ENCODE measurements around the gene SPHK2. TPM values are rescaled to one million over a fixed set of nuclear protein-coding genes. Genes with fewer than 3 reads are reported as not detected.
"Not testable (repeated sequence)": the region's sequence is repeated elsewhere in the genome, so short reads cannot be mapped to it uniquely, and the experiment has no call there.

Gene SPHK2
- total RNA-seq, 1 experiment from 2014 or later, result 19.9 TPM

GRCh38 chr19:48575931-48576622 lies 43.2 kb upstream of the SPHK2 start:
- Histone ChIP-seq H3K79me2 (ENCODE audit: insufficient read depth, low read length) (no peaks in the 10 kb centered on the region), H3K4me1 (ENCODE audit: control insufficient read depth in 1 of 2, insufficient read depth in 2 of 2, low read length in 2 of 2) (peaks cover 14 to 36% of the 10 kb centered on the region in 2 experiments), H3K9ac (ENCODE audit: low read length) (no peak overlapping the region), H3K9me3 (ENCODE audit: control insufficient read depth in 1 of 2, insufficient read depth in 1 of 2, low read depth in 1 of 2, low read length in 2 of 2) (no peaks in the 10 kb centered on the region), H3K27ac (ENCODE audit: low read depth, low read length) (no peak overlapping the region), H3K36me3 (ENCODE audit: control insufficient read depth in 1 of 2, insufficient read depth in 2 of 2, low read length in 2 of 2) (no peaks in the 10 kb centered on the region), H3K4me3 (replicated peaks in 1 of 2; ENCODE audit: low read depth in 1 of 2, low read length in 2 of 2) (no peak overlapping the region), H3K4me2 (ENCODE audit: low read length) (no peak overlapping the region), H3K27me3 (ENCODE audit: insufficient read depth, low read length) (no peaks in the 10 kb centered on the region), H4K20me1 (ENCODE audit: insufficient read depth) (no peaks in the 10 kb centered on the region), H3K9me2 (ENCODE audit: insufficient read depth) (no peaks in the 10 kb centered on the region), H2AFZ (ENCODE audit: low read depth, low read length, poor library complexity, severe bottlenecking) (no peak overlapping the region)
- ChIA-PET CTCF (interaction anchor here (1.2 kb wide), 1 partner anchor 13 kb away, joined by 4 read pairs; no protein-coding TSS in a partner anchor), RAD21 (ENCODE audit: low non-redundant PET in 1 of 2, low total read pairs in 2 of 2, uncharacterized antibody in 2 of 2, unreplicated experiment in 2 of 2) (no interaction called here), POLR2A (no interaction called here)
- no peak for TF ChIP-seq ZFX (IDR thresholded peaks at IDR 0.05)
- BruUV-seq (replicated peaks), result no TSS peak
- intact Hi-C loops (cut with micrococcal nuclease), result no loop called here
- no peak for ATAC-seq
- DNase-seq (ENCODE audit: low read depth, low spot score), result no peak

DNA sequence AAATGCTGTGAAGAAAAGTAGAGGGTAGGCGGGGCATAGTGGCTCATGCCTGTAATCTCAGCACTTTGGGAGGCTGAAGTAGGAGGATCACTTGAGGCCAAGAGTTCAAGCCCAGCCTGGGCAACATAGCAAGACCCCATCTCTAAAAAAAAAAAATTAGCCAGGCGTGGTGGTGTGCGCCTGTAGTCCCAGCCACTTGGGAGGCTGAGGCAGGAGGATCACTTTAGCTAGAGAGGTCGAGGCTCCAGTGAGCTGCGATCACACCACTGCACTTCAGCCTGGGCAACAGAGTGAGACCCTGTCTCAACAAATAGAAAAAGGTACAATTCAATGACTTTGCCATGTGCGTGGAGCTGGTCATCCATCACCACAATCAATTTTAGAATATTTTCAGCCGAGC lies 41.4 kb upstream of the SPHK2 start:
- H3K36me3 ChIP-seq (ENCODE audit: control insufficient read depth in 1 of 2, insufficient read depth in 2 of 2, low read length in 2 of 2); H2AFZ ChIP-seq (ENCODE audit: low read depth, low read length, poor library complexity, severe bottlenecking); H4K20me1 ChIP-seq (ENCODE audit: insufficient read depth); H3K9me3 ChIP-seq (ENCODE audit: control insufficient read depth in 1 of 2, insufficient read depth in 1 of 2, low read depth in 1 of 2, low read length in 2 of 2); H3K4me3 ChIP-seq (replicated peaks in 1 of 2; ENCODE audit: low read depth in 1 of 2, low read length in 2 of 2); H3K9ac ChIP-seq (ENCODE audit: low read length); ATAC-seq; H3K27me3 ChIP-seq (ENCODE audit: insufficient read depth, low read length); H3K27ac ChIP-seq (ENCODE audit: low read depth, low read length); intact Hi-C loops (cut with micrococcal nuclease); DNase-seq (ENCODE audit: low read depth, low spot score); H3K4me2 ChIP-seq (ENCODE audit: low read length); RAD21 ChIA-PET (ENCODE audit: low non-redundant PET in 1 of 2, low total read pairs in 2 of 2, uncharacterized antibody in 2 of 2, unreplicated experiment in 2 of 2); H3K79me2 ChIP-seq (ENCODE audit: insufficient read depth, low read length); BruUV-seq (replicated peaks); H3K9me2 ChIP-seq (ENCODE audit: insufficient read depth); POLR2A ChIA-PET: not testable (repeated sequence)
- CTCF ChIA-PET, result interaction anchor here (0.9 to 1.0 kb wide), 2 partner anchors 13 to 244 kb away, joined by 3 read pairs; no protein-coding TSS in a partner anchor
- H3K4me1 ChIP-seq (ENCODE audit: control insufficient read depth in 1 of 2, insufficient read depth in 2 of 2, low read length in 2 of 2), result peaks cover 11 to 18% of the 10 kb centered on the region in 2 experiments

DNA sequence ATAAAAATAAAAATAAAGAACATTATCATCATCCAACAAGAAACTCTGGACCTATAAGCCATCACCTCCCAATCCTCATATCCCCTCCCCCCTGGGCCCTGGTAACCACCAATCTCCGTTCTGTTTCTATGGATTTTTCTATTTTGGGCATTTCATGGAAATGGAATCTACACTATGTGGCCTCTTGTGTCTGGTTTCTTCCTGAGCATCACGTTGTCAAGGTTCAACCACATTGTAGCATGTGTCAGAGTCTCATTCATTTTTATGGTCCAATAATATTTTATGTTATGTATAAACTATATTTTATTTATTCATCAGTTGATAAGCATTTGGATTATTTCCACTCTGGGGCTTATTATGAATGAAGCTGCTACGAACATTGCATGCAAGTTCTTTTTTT lies 40.4 kb upstream of the SPHK2 start:
- H3K27ac ChIP-seq (ENCODE audit: low read depth, low read length), result no peak overlapping the region
- H3K9me3 ChIP-seq (ENCODE audit: control insufficient read depth in 1 of 2, insufficient read depth in 1 of 2, low read depth in 1 of 2, low read length in 2 of 2), result no peaks in the 10 kb centered on the region
- no peaks in the 10 kb centered on the region for H3K9me2 ChIP-seq (ENCODE audit: insufficient read depth)
- no peaks in the 10 kb centered on the region for H4K20me1 ChIP-seq (ENCODE audit: insufficient read depth)
- DNase-seq (ENCODE audit: low read depth, low spot score) (no peak), ATAC-seq (no peak)
- no peak overlapping the region for H3K4me3 ChIP-seq (replicated peaks in 1 of 2; ENCODE audit: low read depth in 1 of 2, low read length in 2 of 2)
- no peak overlapping the region for H3K4me2 ChIP-seq (ENCODE audit: low read length)
- peaks cover 14 to 22% of the 10 kb centered on the region in 2 experiments for H3K4me1 ChIP-seq (ENCODE audit: control insufficient read depth in 1 of 2, insufficient read depth in 2 of 2, low read length in 2 of 2)
- ChIA-PET POLR2A (no interaction called here), CTCF (interaction anchor here (0.9 to 1.0 kb wide), 2 partner anchors 12 to 245 kb away, joined by 3 read pairs; no protein-coding TSS in a partner anchor), RAD21 (ENCODE audit: low non-redundant PET in 1 of 2, low total read pairs in 2 of 2, uncharacterized antibody in 2 of 2, unreplicated experiment in 2 of 2) (no interaction called here)
- H3K9ac ChIP-seq (ENCODE audit: low read length), result no peak overlapping the region
- no peaks in the 10 kb centered on the region for H3K27me3 ChIP-seq (ENCODE audit: insufficient read depth, low read length)
- H2AFZ ChIP-seq (ENCODE audit: low read depth, low read length, poor library complexity, severe bottlenecking), result no peak overlapping the region
- H3K79me2 ChIP-seq (ENCODE audit: insufficient read depth, low read length), result no peaks in the 10 kb centered on the region
- no peaks in the 10 kb centered on the region for H3K36me3 ChIP-seq (ENCODE audit: control insufficient read depth in 1 of 2, insufficient read depth in 2 of 2, low read length in 2 of 2)
- intact Hi-C loops (cut with micrococcal nuclease), result no loop called here
- no TSS peak for BruUV-seq (replicated peaks)
- TF ChIP-seq ZBTB33 (IDR thresholded peaks at IDR 0.05; ENCODE audit: extremely low read depth, insufficient replicate concordance, low read length) (no peak), RAD21 (IDR thresholded peaks at IDR 0.05; ENCODE audit: low read depth) (no peak), CBX3 (IDR thresholded peaks at IDR 0.05; ENCODE audit: low read depth) (no peak), EGR1 (IDR thresholded peaks at IDR 0.05; ENCODE audit: low read depth) (no peak), SIN3A (IDR thresholded peaks at IDR 0.05; ENCODE audit: low read depth) (no peak), TCF7L2 (IDR thresholded peaks at IDR 0.05; ENCODE audit: borderline replicate concordance, extremely low read depth, insufficient read depth, insufficient read length) (no peak), ELF1 (IDR thresholded peaks at IDR 0.05; ENCODE audit: borderline replicate concordance, low read depth) (no peak), SRF (IDR thresholded peaks at IDR 0.05; ENCODE audit: low read depth) (no peak), ZFX (IDR thresholded peaks at IDR 0.05) (no peak), EZH2 (IDR thresholded peaks at IDR 0.05) (no peak), FOSL1 (IDR thresholded peaks at IDR 0.05; ENCODE audit: low read depth) (no peak)
- TF ChIP-seq, protein P1, sequence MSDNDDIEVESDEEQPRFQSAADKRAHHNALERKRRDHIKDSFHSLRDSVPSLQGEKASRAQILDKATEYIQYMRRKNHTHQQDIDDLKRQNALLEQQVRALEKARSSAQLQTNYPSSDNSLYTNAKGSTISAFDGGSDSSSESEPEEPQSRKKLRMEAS (IDR thresholded peaks at IDR 0.05), result no peak
